Thyroid gland (tissue), 4 donors: Measurements from ENCODE around the gene CADPS.

Experiments used
- CTCF ChIP-seq, 6 experiments: fragments of 200-600 bp in 3 of 6; fragments of 450-650 bp in 3 of 6; sonication (generic) in 3 of 6; IDR thresholded peaks; one replicate each; pipeline ENCODE4 v1.5.1; 2016 to 2019; ENCODE audit warnings: antibody characterized with exemption in 6 of 6, mild to moderate bottlenecking in 2 of 6, inconsistent platforms in 1 of 6, moderate library complexity in 1 of 6
- POLR2A ChIP-seq, 2 donors: fragments of 450-650 bp; IDR thresholded peaks; one replicate each; pipeline ENCODE4 v1.6.1; 2017; ENCODE audit warnings: antibody characterized with exemption in 2 of 2, mild to moderate bottlenecking in 2 of 2, moderate library complexity in 1 of 2

GRCh38 chr3:62363275-62363674 is 511.9 kb downstream of the CADPS start:
- TF ChIP-seq CTCF (IDR thresholded peaks at IDR 0.05), result no peak
- TF ChIP-seq POLR2A (IDR thresholded peaks at IDR 0.05), result no peak
